NCI-H1694 treated with DMSO at 0.1 percent for 48 hours (cell line): Measurements from ENCODE around the gene TAF10.

ENCODE experiments used
- DNase-seq: peaks from one replicate; lab custom pipeline; 2025; lab: John Stamatoyannopoulos, UW

TAF10 gene

DNA sequence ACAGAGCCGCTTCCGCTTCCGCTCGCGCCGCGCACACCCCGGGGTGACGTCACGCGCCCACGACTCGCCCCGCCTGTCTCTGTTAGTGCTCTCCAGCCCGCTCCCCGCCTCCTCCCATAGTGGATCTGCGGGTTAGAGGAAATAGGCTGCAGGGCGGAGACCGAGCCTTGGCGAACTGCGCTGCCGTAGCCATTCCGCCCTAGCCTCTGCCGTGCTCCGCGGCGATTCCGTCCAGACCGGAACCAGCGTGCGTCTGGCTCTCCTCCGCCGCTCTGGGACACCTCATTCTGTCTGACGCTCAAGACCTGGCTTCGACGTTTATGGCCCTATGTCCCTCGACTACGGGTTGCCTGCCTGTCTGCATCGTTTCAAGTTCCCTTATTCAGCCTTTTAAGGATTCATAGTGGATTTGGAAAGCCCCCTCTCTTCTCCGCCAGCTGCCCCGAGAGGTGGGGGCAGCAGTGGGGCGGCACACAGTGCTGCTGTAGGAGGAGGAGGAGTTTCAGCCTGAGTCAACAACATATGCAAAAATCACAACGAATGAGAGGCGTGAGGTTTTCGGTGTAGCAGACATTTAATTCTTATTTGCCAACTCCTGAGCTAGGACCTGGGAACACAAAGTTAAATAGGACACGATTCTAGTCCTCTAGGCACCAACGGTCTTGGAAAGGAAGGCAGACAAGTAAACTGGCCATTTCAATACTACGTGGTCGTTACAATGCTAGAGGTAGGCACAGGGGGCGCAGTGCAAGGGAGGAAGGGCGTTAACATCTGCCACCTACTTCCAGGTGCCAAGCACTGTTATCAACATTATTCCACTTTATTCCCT lies at the start of gene TAF10:
TAF10 (minus strand) TSS at position 4 of the 829 bp plus-strand sequence. CDS start 27 bp downstream, outside the sequence.
- DNase-seq, result peak; percentile 71

DNA sequence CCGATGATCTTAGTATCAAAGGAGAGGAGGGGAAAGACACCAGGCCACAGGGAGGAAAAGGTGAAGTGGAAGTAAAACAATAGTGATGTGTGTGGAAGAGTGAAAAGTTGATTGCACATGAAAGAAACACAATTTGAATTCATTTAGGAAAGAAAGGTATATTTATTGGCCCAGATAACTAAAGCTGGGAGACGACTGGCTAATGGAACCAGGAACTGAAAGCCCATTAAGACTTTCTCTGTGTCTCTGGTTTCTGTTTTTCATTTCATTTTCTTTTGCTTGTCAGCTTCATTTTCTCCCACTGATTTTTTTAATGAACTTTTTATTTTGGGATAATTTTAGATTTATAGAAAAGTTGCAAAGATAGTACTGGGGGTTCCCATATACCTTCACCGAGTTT lies 48.7 kb upstream of the TAF10 start:
- no peak for DNase-seq

DNA sequence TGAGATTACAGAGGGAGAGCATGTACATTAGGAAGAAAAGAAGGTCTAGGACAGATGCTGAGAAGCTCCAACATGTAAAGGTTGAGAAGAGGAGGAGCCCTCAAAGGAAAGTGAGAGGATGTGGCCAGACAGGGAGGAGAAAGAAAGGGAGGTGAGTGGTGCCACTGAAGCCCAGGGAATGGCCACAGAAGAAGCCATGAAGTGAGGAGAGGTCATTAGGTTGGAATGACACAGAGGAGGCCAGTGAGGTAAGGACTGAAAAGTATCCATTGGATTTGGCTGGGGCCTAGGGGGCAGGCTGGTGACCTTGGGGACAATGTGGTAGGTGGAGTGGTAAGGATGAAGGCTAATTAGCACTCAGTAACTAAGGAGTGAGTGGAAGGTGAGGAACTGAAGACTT lies 46.6 kb upstream of the TAF10 start:
- DNase-seq, result no peak

DNA sequence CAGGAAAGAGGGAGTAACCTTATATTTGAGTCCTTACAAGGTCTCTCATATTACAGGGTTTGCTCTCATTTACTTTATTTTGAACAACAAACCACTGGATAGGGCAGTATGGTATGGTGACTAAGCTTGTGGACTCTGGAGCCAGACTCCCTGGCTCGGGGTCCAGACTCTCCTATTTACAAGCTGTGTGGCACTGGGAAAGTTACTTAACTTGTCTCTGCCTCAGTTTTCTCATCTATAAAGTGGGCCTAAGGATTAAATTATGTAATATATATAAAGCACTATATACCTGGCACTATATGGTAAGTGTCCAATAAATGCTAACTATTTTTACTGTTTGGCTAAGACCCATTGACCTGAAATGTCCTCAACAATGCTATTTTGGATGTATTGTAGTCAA lies 45.3 kb upstream of the TAF10 start:
- no peak for DNase-seq

DNA sequence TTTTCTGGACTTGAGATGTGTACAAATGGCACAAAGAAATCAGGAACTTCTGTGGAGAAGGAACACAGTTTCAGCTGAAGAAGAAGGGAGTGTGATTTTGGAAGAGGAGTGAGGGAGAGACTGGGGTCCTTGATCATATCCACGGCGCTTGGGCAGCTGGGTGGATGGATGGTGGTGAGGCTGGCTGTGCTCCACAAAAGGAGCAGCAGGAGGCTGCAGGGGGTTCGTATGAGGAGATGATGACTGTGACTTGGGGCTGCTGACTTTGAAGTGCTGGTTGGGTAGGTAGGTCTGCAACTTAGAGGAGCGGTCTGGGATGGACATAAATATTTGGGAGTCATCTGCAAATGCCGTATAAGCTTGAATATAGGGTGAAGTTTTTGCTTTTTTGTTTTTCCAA lies 44.9 kb upstream of the TAF10 start:
- no peak for DNase-seq

- no peak for DNase-seq
These were observed 44.5 kb upstream of the TAF10 start for GRCh38 chr11:6656584-6656915.

GRCh38 chr11:6655790-6656583 lies 44.0 kb upstream of the TAF10 start, which contains the start of gene DCHS1:
TSS of gene DCHS1 (minus strand) at chr11:6655809. CDS start at chr11:6641613, 14,196 bp downstream.
- no peak for DNase-seq

- DNase-seq, result no peak
These were observed 43.2 kb upstream of the TAF10 start for GRCh38 chr11:6655020-6655789.

GRCh38 chr11:6654281-6655019 lies 42.4 kb upstream of the TAF10 start:
- no peak for DNase-seq

DNA sequence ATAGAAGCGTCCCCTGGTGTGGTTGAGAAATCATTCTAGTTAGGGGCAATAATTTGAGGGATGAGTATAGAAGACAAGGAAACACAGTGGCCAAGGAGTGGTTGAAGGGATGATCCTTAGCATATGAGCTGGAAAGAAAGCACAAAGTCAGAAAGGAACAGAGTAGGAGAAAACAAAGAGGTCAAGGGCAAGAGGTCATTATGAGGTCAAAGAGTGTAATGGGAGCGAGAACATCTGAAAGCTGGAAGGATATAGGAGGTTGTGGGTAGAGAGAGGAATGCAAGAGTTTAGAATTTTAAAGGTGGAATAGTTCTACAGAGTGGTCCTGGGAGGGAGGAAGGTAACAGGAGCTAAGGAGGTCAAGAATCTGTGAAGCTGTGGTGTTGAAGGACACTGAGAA lies 41.6 kb upstream of the TAF10 start:
- DNase-seq, result no peak

DNA sequence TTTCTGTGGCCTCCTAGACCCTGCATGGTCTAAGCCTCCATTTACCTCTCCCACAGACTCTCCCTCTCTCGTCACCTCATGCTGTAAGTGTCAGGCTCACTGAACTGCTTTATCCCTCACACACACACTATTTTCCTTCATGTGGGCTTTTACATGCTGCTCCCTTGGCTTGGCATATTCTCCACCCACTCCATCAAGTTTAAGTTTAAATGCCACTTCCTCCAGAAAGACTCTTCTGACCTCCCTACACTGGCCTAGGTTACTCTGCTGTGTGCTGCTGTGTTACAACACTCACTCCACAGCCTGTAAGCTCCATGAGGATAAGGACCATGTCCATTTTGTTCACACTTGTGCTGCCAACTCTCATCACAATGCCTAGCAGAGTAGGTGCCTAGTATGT lies 41.1 kb upstream of the TAF10 start:
- DNase-seq, result no peak

- no peak for DNase-seq
These were observed 40.2 kb upstream of the TAF10 start for GRCh38 chr11:6652182-6652581.

GRCh38 chr11:6650980-6651379 lies 39.0 kb upstream of the TAF10 start:
- no peak for DNase-seq

DNA sequence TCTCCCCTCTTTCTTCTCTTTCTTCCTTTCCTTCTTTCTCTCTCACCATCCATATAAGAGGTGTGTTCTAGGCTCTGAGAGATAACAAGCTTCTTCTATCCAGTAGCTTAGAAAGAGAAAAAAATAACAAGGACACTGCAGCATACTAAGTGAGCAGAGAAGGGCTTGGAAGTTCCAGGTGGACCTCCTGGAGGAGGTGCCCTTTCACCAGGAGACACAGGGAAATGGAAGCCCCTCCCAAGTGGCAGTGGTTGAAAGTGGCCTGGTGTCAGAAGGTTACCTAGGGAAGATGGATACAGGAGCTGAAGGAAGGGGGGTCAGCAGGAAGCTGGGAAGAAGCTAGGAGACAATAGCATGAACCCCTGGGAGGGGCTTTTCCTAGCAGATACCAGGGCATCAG lies 38.1 kb upstream of the TAF10 start:
- no peak for DNase-seq

- no peak for DNase-seq
These were observed 36.5 kb upstream of the TAF10 start for GRCh38 chr11:6648501-6648900.

GRCh38 chr11:6647836-6648235 lies 35.8 kb upstream of the TAF10 start:
- DNase-seq, result no peak

DNA sequence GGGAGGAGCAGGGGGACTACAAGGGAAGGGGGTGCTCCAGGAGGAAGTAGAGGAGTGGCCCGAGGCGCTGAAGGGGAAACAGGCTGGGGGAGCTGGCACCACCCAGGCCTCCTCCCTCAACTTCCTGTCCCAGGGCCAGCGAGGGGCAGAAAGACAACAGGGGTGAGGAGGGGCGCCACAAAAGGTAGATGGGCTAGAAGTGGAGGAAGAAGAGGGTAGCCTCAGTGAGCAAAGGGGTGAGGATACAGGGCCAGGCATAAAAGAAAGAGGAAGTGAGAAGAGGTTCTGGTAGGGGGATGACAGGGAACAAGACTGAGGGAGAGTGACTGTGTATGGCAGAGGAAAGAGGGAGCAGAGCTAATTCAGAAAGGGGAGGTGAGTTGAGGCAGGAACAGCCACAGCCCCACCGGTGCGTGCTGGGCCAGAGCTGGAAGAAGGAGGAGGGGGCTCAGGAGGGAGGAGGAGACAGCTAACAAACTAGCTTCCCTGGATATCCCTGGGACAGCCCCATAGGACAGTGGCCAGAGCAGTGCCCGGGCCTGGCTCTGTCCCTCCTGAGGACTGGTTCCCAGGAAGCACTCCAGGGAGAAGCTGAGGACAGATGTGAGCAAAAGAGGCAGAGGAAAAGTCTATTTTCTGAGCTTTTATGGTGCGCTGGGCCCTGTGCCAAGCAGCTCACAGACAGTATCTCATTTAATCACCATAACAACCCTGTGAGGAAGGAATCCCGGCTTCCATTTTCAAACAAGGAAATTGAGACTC lies 35.1 kb upstream of the TAF10 start:
- no peak for DNase-seq

DNA sequence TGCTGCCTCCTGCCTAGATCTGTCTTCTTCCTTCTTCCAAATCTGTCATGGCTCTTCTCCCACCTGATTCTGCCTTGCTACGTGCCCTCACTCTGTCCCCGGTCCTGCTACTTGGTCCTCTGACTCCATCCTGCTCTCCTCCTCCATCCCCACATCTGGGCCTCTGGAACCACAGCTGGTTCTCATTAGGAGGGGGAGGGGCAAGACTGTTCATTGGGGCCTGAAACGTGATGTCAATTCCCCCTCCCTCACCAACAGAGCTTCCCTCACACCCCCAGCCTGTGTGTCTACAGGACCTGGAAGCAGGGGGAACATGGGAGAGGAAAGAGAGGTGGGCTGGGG lies 34.5 kb upstream of the TAF10 start:
- DNase-seq, result no peak

DNA sequence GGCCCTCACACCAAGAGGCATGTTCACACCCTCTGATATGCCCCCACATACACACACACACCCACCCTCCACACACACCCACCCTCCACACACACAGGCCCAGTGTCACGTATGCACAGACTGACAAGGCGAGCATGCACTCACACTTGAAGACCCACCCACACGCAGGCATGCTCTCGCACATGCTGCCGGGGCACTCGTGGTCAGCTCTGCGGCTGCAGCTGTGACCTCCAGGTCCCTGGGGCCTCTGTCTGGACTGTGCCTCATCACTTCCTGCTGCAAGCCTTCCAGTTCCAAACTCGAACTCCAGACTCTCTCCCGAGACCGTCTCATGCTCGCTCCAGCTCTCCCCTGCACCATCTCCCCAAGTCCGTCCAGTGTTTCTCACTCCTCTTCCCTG lies 34.1 kb upstream of the TAF10 start:
- no peak for DNase-seq

GRCh38 chr11:6642957-6643356 lies 30.9 kb upstream of the TAF10 start:
- no peak for DNase-seq

GRCh38 chr11:6640985-6641701 lies 29.1 kb upstream of the TAF10 start:
- DNase-seq, result no peak
